Panc1 (cell line): ENCODE data around the gene ATXN10. TPM values are rescaled to one million over a fixed set of nuclear protein-coding genes. Genes with fewer than 3 reads are reported as not detected.

Source experiments
- ATAC-seq: fragments of 200-7000 bp; cut with Tn5 transposase; 2 replicates; pipeline ENCODE4 v1.9.1; 2020; ENCODE audit warnings: mild to moderate bottlenecking, moderate library complexity
- BruUV-seq: library from RNA; stranded (reverse); fragments of 400-500 nt; replicated peaks from 2 replicates; lab custom pipeline; 2021; lab: Mats Ljungman, UMichigan
- CTCF ChIA-PET: fragments of 300-600 bp; sonication (Branson Sonifier 250); formaldehyde crosslinking; loops from one replicate; lab custom pipeline; 2022; ENCODE audit warnings: antibody characterized with exemption; lab: Charles Lee
- POLR2A ChIA-PET: fragments of 300-600 bp; sonication (Branson Sonifier 250); formaldehyde crosslinking; loops from one replicate; lab custom pipeline; 2022; ENCODE audit warnings: antibody characterized with exemption; lab: Charles Lee
- DNase-seq: peaks from one replicate; pipeline ENCODE4 v3.0.0-alpha.2; 2010; ENCODE audit warnings: low read depth, low spot score
- H3K27ac ChIP-seq: 2 replicates; pipeline ENCODE4 v1.5.1; 2011; ENCODE audit warnings: mild to moderate bottlenecking, low read length, inconsistent platforms
- H3K27me3 ChIP-seq: fragments of 200-500 bp; sonication (Bioruptor generic); 2 replicates; pipeline ENCODE4 v1.6.0; 2014; ENCODE audit warnings: low read length, inconsistent platforms; ENCODE audit not compliant: control insufficient read depth, insufficient read depth
- H3K36me3 ChIP-seq: fragments of 200-500 bp; sonication (Bioruptor generic); 2 replicates; pipeline ENCODE4 v1.5.1; 2014; ENCODE audit warnings: inconsistent platforms, mild to moderate bottlenecking, low read length, moderate library complexity; ENCODE audit not compliant: control insufficient read depth, insufficient read depth
- H3K4me1 ChIP-seq: 2 replicates; pipeline ENCODE4 v1.5.1; 2011; ENCODE audit warnings: inconsistent platforms, mild to moderate bottlenecking, low read length, moderate library complexity; ENCODE audit not compliant: control insufficient read depth, insufficient read depth
- H3K4me3 ChIP-seq, 2 experiments: 2 replicates each; pipeline ENCODE4 v1.5.1; 2011 to 2012; ENCODE audit warnings: low read depth in 2 of 2, low read length in 2 of 2, mild to moderate bottlenecking in 2 of 2, inconsistent platforms in 1 of 2, moderate library complexity in 1 of 2
- H3K9me3 ChIP-seq: fragments of 200-500 bp; sonication (Bioruptor generic); 2 replicates; pipeline ENCODE4 v1.5.1; 2014; ENCODE audit warnings: low read depth, mild to moderate bottlenecking, inconsistent platforms, low read length, moderate library complexity; ENCODE audit not compliant: control insufficient read depth, insufficient read depth
- POLR2AphosphoS5 ChIP-seq: IDR thresholded peaks from 2 replicates; pipeline ENCODE4 v1.6.1; 2012; ENCODE audit warnings: mild to moderate bottlenecking, low read depth, low read length, moderate library complexity
- REST ChIP-seq, 2 experiments: IDR thresholded peaks; 2 replicates each; pipeline ENCODE4 v1.6.1; 2011 to 2012; ENCODE audit warnings: low read depth in 2 of 2, control low read depth in 1 of 2, low read length in 1 of 2, mild to moderate bottlenecking in 1 of 2, moderate library complexity in 1 of 2; ENCODE audit not compliant: insufficient read depth in 1 of 2
- SIN3A ChIP-seq: IDR thresholded peaks from 2 replicates; pipeline ENCODE4 v1.6.1; 2012; ENCODE audit warnings: low read depth, mild to moderate bottlenecking, low read length, moderate library complexity, borderline replicate concordance; ENCODE audit not compliant: insufficient read depth
- TCF7L2 ChIP-seq: IDR thresholded peaks from 2 replicates; pipeline ENCODE4 v1.6.1; 2011; ENCODE audit warnings: mild to moderate bottlenecking, low read depth, low read length, inconsistent platforms
- in situ Hi-C: cut with HindIII; loops from 2 replicates; pipeline ENCODE4 v1.10.0; 2016; ENCODE audit warnings: low sequenced_read_pairs, low pct_unique_long_range_greater_than_20kb
- intact Hi-C: fragments of 100-400 bp; cut with micrococcal nuclease; formaldehyde crosslinking; loops from one replicate; pipeline ENCODE4 v1.10.0; 2022; ENCODE audit not compliant: unreplicated experiment
- total RNA-seq: library from RNA; stranded (reverse); gene quantifications from one replicate; pipeline ENCODE4 v1.2.1, GENCODE V29; 2021; ENCODE audit not compliant: unreplicated experiment
- TF ChIP-seq, protein P1 (sequence below): fragments of 450-650 bp; IDR thresholded peaks from 2 replicates; pipeline ENCODE4 v1.5.1; 2017; ENCODE audit warnings: mild to moderate bottlenecking

ATXN10 gene
- total RNA-seq, 1 experiment from 2014 or later, result 184 TPM

DNA sequence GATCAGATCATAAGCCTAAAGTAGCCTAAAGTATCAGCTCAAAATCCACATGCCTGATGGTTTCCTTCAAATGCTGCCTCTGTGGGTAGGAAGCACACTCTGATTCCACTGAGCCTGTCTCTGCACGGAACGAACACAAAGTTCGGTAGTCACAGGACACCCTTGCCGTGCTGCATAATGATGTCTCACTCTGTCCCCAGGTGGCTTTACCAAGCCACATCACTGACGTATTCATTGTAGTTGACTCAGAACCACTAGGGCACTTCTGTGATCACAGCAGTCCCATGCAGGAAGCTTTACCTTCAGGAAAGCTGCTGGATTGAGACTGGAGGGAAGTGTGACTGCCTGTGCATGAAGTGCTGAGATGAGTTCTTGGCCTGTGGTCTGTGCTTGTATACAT is 147.7 kb downstream of the ATXN10 start:
- BruUV-seq, result no TSS peak
- H3K4me1 ChIP-seq, result no peaks in the 10 kb centered on the region
- H3K27me3 ChIP-seq, result no peaks in the 10 kb centered on the region
- POLR2A ChIA-PET, result no interaction called here
- ATAC-seq (no peak; the same call in 1 of the 2 replicates), DNase-seq (no peak)
- H3K9me3 ChIP-seq, result no peaks in the 10 kb centered on the region
- in situ Hi-C loops (no loop called here), intact Hi-C loops (no loop called here)
- no peak overlapping the region for H3K4me3 ChIP-seq
- TF ChIP-seq TCF7L2, result no peak
- TF ChIP-seq SIN3A, result no peak
- TF ChIP-seq, protein P1, sequence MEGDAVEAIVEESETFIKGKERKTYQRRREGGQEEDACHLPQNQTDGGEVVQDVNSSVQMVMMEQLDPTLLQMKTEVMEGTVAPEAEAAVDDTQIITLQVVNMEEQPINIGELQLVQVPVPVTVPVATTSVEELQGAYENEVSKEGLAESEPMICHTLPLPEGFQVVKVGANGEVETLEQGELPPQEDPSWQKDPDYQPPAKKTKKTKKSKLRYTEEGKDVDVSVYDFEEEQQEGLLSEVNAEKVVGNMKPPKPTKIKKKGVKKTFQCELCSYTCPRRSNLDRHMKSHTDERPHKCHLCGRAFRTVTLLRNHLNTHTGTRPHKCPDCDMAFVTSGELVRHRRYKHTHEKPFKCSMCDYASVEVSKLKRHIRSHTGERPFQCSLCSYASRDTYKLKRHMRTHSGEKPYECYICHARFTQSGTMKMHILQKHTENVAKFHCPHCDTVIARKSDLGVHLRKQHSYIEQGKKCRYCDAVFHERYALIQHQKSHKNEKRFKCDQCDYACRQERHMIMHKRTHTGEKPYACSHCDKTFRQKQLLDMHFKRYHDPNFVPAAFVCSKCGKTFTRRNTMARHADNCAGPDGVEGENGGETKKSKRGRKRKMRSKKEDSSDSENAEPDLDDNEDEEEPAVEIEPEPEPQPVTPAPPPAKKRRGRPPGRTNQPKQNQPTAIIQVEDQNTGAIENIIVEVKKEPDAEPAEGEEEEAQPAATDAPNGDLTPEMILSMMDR, result no peak
- TF ChIP-seq REST (IDR thresholded peaks at IDR 0.05; ENCODE audit: insufficient read depth in 1 of 2, low read depth in 2 of 2, low read length in 1 of 2), result no peak
- no peak for TF ChIP-seq POLR2AphosphoS5
- CTCF ChIA-PET, result no interaction called here
- no peak overlapping the region for H3K27ac ChIP-seq
- H3K36me3 ChIP-seq, result no peaks in the 10 kb centered on the region

DNA sequence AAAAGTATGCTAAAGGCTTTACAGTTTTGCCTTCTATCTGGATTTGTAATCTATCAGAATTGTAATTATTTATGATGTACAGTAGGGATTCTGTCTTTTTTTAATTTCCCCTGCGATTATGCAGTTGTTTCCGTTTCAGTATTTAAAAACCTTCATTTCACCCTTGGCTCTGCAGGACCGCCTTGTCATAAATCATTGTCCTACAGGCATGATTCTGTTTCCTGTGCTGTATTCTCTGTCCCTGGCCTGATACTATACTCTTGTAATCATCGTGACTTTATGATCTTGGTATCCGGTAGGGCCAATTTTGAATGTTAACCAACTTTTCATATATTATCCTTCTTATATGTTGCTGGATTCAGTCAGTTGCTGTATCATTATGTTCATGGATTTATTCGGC is 151.7 kb downstream of the ATXN10 start:
- ATAC-seq, result no peak
- BruUV-seq, result no TSS peak
- intact Hi-C loops, result no loop called here
- no peak overlapping the region for H3K4me3 ChIP-seq
- ChIA-PET CTCF (no interaction called here), POLR2A (no interaction called here)
- DNase-seq, result no peak
- in situ Hi-C loops, result no loop called here
- H3K36me3 ChIP-seq, result no peaks in the 10 kb centered on the region
- no peak for TF ChIP-seq SIN3A
- TF ChIP-seq, protein P1, result no peak
- TF ChIP-seq POLR2AphosphoS5, result no peak
- no peak for TF ChIP-seq TCF7L2
- no peak for TF ChIP-seq REST (IDR thresholded peaks at IDR 0.05; ENCODE audit: insufficient read depth in 1 of 2, low read depth in 2 of 2, low read length in 1 of 2)
- no peaks in the 10 kb centered on the region for H3K9me3 ChIP-seq
- no peaks in the 10 kb centered on the region for H3K27me3 ChIP-seq
- H3K4me1 ChIP-seq, result no peaks in the 10 kb centered on the region
- no peak overlapping the region for H3K27ac ChIP-seq
